Measurements from ENCODE around the gene MAMSTR.
A peak's percentile ranks its signal among the peaks of the same experiment; 100 is the strongest.
"Not testable (repeated sequence)": the region's sequence is repeated elsewhere in the genome, so short reads cannot be mapped to it uniquely, and the experiment has no call there.

Gene MAMSTR

GRCh38 chr19:48722196-48722708 is 2.7 kb upstream of the MAMSTR start:
- no peak for DNase-seq

GRCh38 chr19:48720613-48721296 is 1.2 kb upstream of the MAMSTR start:
- peak; percentile 60 to 100 (median 97) for DNase-seq

GRCh38 chr19:48720251-48720612 is 707 bp upstream of the MAMSTR start:
- no peak for DNase-seq

- DNase-seq, result no peak
Measured at GRCh38 chr19:48718711-48719231, 754 bp downstream of the MAMSTR start.

GRCh38 chr19:48718106-48718505 is 1.4 kb downstream of the MAMSTR start:
- not testable (repeated sequence) for DNase-seq

GRCh38 chr19:48716562-48717291 is 2.8 kb downstream of the MAMSTR start:
- DNase-seq, result peak in 40 of 51 donors; percentile 8 to 75 (median 48)

- no peak for DNase-seq
Measured at GRCh38 chr19:48715681-48716171, 3.8 kb downstream of the MAMSTR start.

- peak in 2 of 51 donors; percentile 9 to 12 for DNase-seq
Measured at GRCh38 chr19:48714759-48715675, 4.5 kb downstream of the MAMSTR start.

- peak; percentile 53 to 99 (median 98) for DNase-seq
Measured at GRCh38 chr19:48713864-48714755, 5.4 kb downstream of the MAMSTR start.

- peak in 3 of 51 donors; percentile 8 to 31 (median 12) for DNase-seq
Measured at GRCh38 chr19:48713041-48713863, 6.3 kb downstream of the MAMSTR start.

- no peak for DNase-seq
Measured at GRCh38 chr19:48711106-48711662, 8.3 kb downstream of the MAMSTR start.

GRCh38 chr19:48708471-48708870 is 11.1 kb downstream of the MAMSTR start:
- DNase-seq, result no peak

GRCh38 chr19:48705431-48705830 is 14.1 kb downstream of the MAMSTR start:
- no peak for DNase-seq

- DNase-seq, result no peak
Measured at GRCh38 chr19:48703316-48703715, 16.2 kb downstream of the MAMSTR start.

GRCh38 chr19:48702701-48703100 is 16.8 kb downstream of the MAMSTR start:
- DNase-seq, result no peak

GRCh38 chr19:48698046-48698445 is 21.5 kb downstream of the MAMSTR start:
- DNase-seq, result no peak

GRCh38 chr19:48696353-48697010 is 23.0 kb downstream of the MAMSTR start:
- DNase-seq, result no peak

- DNase-seq, result no peak
Measured at GRCh38 chr19:48695743-48696352, 23.7 kb downstream of the MAMSTR start, which contains the start of gene FUT2. FUT2 (plus strand) TSS chr19:48695971; CDS start chr19:48702957, 6,986 bp downstream.

Measured in hypothalamus (tissue), 51 donors.